ENCODE data around the gene C16orf90. TPM values are rescaled to one million over a fixed set of nuclear protein-coding genes. Genes with fewer than 3 reads are reported as not detected.

Gene C16orf90
- total and polyA plus RNA-seq, 8 donors: not detected

- FAIRE-seq: no peak
- no peaks in the 10 kb centered on the region for H3K4me1 ChIP-seq
- H3K4me3 ChIP-seq: no peak overlapping the region
- TF ChIP-seq CTCF (IDR thresholded peaks at IDR 0.05): no peak
- 95% methylated on average over 19 to 20 of the region's 20 CpGs for WGBS, 2 donors
- no peaks in the 10 kb centered on the region for H3K27me3 ChIP-seq
- ATAC-seq: no peak
- intact Hi-C loops (cut with DNase I): no loop called here
- peak in 1 of 6 donors; percentile 64 for DNase-seq
- H3K9me3 ChIP-seq: no peaks in the 10 kb centered on the region
- peaks cover 4 to 52% (median 21%) of the 10 kb centered on the region in 3 donors for H3K36me3 ChIP-seq
- no peak overlapping the region for H3K27ac ChIP-seq
Observed at GRCh38 chr16:3485821-3486505, 9.3 kb downstream of the C16orf90 start.

GRCh38 chr16:3485097-3485745 lies 10.1 kb downstream of the C16orf90 start:
- WGBS, 2 donors: 86 to 88% methylated on average over 15 of the region's 15 CpGs
- intact Hi-C loops (cut with DNase I): no loop called here
- peaks cover 4 to 52% (median 21%) of the 10 kb centered on the region in 3 donors for H3K36me3 ChIP-seq

GRCh38 chr16:3484318-3485096 lies 10.8 kb downstream of the C16orf90 start:
- no peak overlapping the region for H3K4me3 ChIP-seq
- H3K4me1 ChIP-seq: no peaks in the 10 kb centered on the region
- no peaks in the 10 kb centered on the region for H3K9me3 ChIP-seq
- no peak overlapping the region for H3K27ac ChIP-seq
- no peak for FAIRE-seq
- intact Hi-C loops (cut with DNase I): no loop called here
- H3K36me3 ChIP-seq: peaks cover 4 to 58% (median 21%) of the 10 kb centered on the region in 3 donors
- no peak for TF ChIP-seq CTCF (IDR thresholded peaks at IDR 0.05)
- WGBS, 2 donors: 91 to 93% methylated on average over 30 of the region's 30 CpGs
- peak in 1 of 6 donors; percentile 44 for DNase-seq
- no peak for ATAC-seq
- H3K27me3 ChIP-seq: no peaks in the 10 kb centered on the region

More at GRCh38 chr16:3485097-3485745, 10.1 kb downstream of the C16orf90 start:
- ATAC-seq (no peak), FAIRE-seq (no peak), DNase-seq (peak in 1 of 6 donors; percentile 41)
- H3K27ac ChIP-seq: no peak overlapping the region
- no peaks in the 10 kb centered on the region for H3K4me1 ChIP-seq
- H3K4me3 ChIP-seq: no peak overlapping the region
- no peaks in the 10 kb centered on the region for H3K9me3 ChIP-seq
- TF ChIP-seq CTCF (IDR thresholded peaks at IDR 0.05): no peak
- H3K27me3 ChIP-seq: no peaks in the 10 kb centered on the region

GRCh38 chr16:3482659-3483241 lies 12.5 kb downstream of the C16orf90 start:
- FAIRE-seq (no peak), ATAC-seq (no peak), DNase-seq (peak in 1 of 6 donors; percentile 19)
- H3K27ac ChIP-seq: no peak overlapping the region
- TF ChIP-seq CTCF (IDR thresholded peaks at IDR 0.05): no peak
- no peak overlapping the region for H3K4me3 ChIP-seq
- WGBS, 2 donors: 94 to 96% methylated on average over 18 of the region's 18 CpGs
- intact Hi-C loops (cut with DNase I): no loop called here
- H3K36me3 ChIP-seq: peaks cover 4 to 61% (median 21%) of the 10 kb centered on the region in 3 donors
- no peaks in the 10 kb centered on the region for H3K4me1 ChIP-seq
- H3K27me3 ChIP-seq: no peaks in the 10 kb centered on the region
- no peaks in the 10 kb centered on the region for H3K9me3 ChIP-seq
